GM21367 (cell line): ENCODE data around the gene TTC7B.

Experiments
- ATAC-seq: cut with Tn5 transposase; IDR thresholded peaks from one replicate; pipeline ENCODE4 v1.9.1; 2021; ENCODE audit not compliant: unreplicated experiment

The TTC7B gene

GRCh38 chr14:90579088-90579487 is 237.1 kb downstream of the TTC7B start:
- ATAC-seq, result no peak

GRCh38 chr14:90578283-90578985 is 237.8 kb downstream of the TTC7B start:
- ATAC-seq, result no peak

- no peak for ATAC-seq
Measured at GRCh38 chr14:90577661-90578282, 238.5 kb downstream of the TTC7B start.

GRCh38 chr14:90576981-90577660 is 239.1 kb downstream of the TTC7B start:
- ATAC-seq, result no peak

GRCh38 chr14:90576581-90576980 is 239.6 kb downstream of the TTC7B start:
- no peak for ATAC-seq

- ATAC-seq, result no peak
Measured at GRCh38 chr14:90575781-90576180, 240.4 kb downstream of the TTC7B start.

- no peak for ATAC-seq
Measured at GRCh38 chr14:90575336-90575735, 240.9 kb downstream of the TTC7B start.

GRCh38 chr14:90574188-90575131 is 241.8 kb downstream of the TTC7B start:
- no peak for ATAC-seq

- no peak for ATAC-seq
Measured at GRCh38 chr14:90573385-90574105, 242.7 kb downstream of the TTC7B start.

- no peak for ATAC-seq
Measured at GRCh38 chr14:90572441-90573150, 243.6 kb downstream of the TTC7B start.

- no peak for ATAC-seq
Measured at GRCh38 chr14:90571149-90571947, 244.9 kb downstream of the TTC7B start.

- no peak for ATAC-seq
Measured at GRCh38 chr14:90570461-90570860, 245.8 kb downstream of the TTC7B start.

- no peak for ATAC-seq
Measured at GRCh38 chr14:90569606-90570387, 246.4 kb downstream of the TTC7B start.

GRCh38 chr14:90569201-90569600 is 247.0 kb downstream of the TTC7B start:
- no peak for ATAC-seq

- ATAC-seq, result no peak
Measured at GRCh38 chr14:90568405-90568804, 247.8 kb downstream of the TTC7B start.

- ATAC-seq, result no peak
Measured at GRCh38 chr14:90567991-90568390, 248.2 kb downstream of the TTC7B start.

GRCh38 chr14:90567191-90567590 is 249.0 kb downstream of the TTC7B start:
- ATAC-seq, result no peak

- ATAC-seq, result no peak
Measured at GRCh38 chr14:90566481-90566880, 249.7 kb downstream of the TTC7B start.
